Neural cell (in vitro differentiated cells): ENCODE data around the gene CRAMP1. TPM values are rescaled to one million over a fixed set of nuclear protein-coding genes. Genes with fewer than 3 reads are reported as not detected.

Experiments
- H2AFZ ChIP-seq: fragments of 200-600, 300-800 bp; sonication (generic), shearing (Covaris generic); 2 replicates; pipeline ENCODE4 v1.6.0; 2014; ENCODE audit warnings: low read depth, mild to moderate bottlenecking, antibody characterized with exemption, low read length, moderate library complexity
- H3F3A ChIP-seq: fragments of 200-600 bp; shearing (Covaris generic); 2 replicates; pipeline ENCODE4 v1.6.1; 2016; ENCODE audit warnings: mild to moderate bottlenecking, moderate library complexity, mixed read lengths, antibody characterized with exemption, low read length; ENCODE audit not compliant: insufficient read depth, poor library complexity, severe bottlenecking
- H3K27ac ChIP-seq: fragments of 200-600, 300-800 bp; sonication (generic), shearing (Covaris generic); 2 replicates; pipeline ENCODE4 v1.5.1; 2014; ENCODE audit warnings: mild to moderate bottlenecking, low read length, moderate library complexity
- H3K27me3 ChIP-seq: fragments of 300-800, 200-600 bp; sonication (generic), shearing (Covaris generic); 2 replicates; pipeline ENCODE4 v1.6.0; 2014; ENCODE audit warnings: mild to moderate bottlenecking, low read depth, low read length, moderate library complexity; ENCODE audit not compliant: insufficient read depth
- H3K36me3 ChIP-seq: fragments of 300-800, 200-600 bp; sonication (generic), shearing (Covaris generic); 2 replicates; pipeline ENCODE4 v1.5.1; 2014; ENCODE audit warnings: mild to moderate bottlenecking, antibody characterized with exemption, low read length, moderate library complexity; ENCODE audit not compliant: insufficient read depth
- H3K4me2 ChIP-seq: fragments of 300-800, 200-600 bp; sonication (generic), shearing (Covaris generic); 2 replicates; pipeline ENCODE4 v1.6.0; 2014; ENCODE audit warnings: mild to moderate bottlenecking, low read length
- H3K4me3 ChIP-seq: fragments of 300-800, 200-600 bp; sonication (generic), shearing (Covaris generic); 2 replicates; pipeline ENCODE4 v1.5.1; 2014; ENCODE audit warnings: mild to moderate bottlenecking, low read length, moderate library complexity
- H3K79me2 ChIP-seq: fragments of 200-600 bp; shearing (Covaris generic); replicated peaks from 2 replicates; pipeline ENCODE4 v1.6.0; 2014; ENCODE audit warnings: mild to moderate bottlenecking, low read length, moderate library complexity; ENCODE audit not compliant: insufficient read depth
- H3K9ac ChIP-seq: fragments of 300-800, 200-600 bp; sonication (generic), shearing (Covaris generic); 2 replicates; pipeline ENCODE4 v1.6.1; 2016; ENCODE audit warnings: mild to moderate bottlenecking, low read length, mixed read lengths
- H3K9me2 ChIP-seq: fragments of 200-600 bp; shearing (Covaris generic); 2 replicates; pipeline ENCODE4 v1.6.1; 2016; ENCODE audit warnings: mild to moderate bottlenecking, low read length, mixed read lengths; ENCODE audit not compliant: insufficient read depth
- H3K9me3 ChIP-seq: fragments of 200-600, 300-800 bp; sonication (generic), shearing (Covaris generic); 2 replicates; pipeline ENCODE4 v1.6.1; 2016; ENCODE audit warnings: mild to moderate bottlenecking, mixed run types, low read length, moderate library complexity, mixed read lengths
- H4K20me1 ChIP-seq: fragments of 200-600 bp; shearing (Covaris generic); 2 replicates; pipeline ENCODE4 v1.6.1; 2016; ENCODE audit warnings: mild to moderate bottlenecking, mixed run types; ENCODE audit not compliant: insufficient read depth
- CTCF ChIP-seq: fragments of 450-650 bp; IDR thresholded peaks from 2 replicates; pipeline ENCODE4 v1.5.1; 2014; ENCODE audit warnings: antibody characterized with exemption, mild to moderate bottlenecking, moderate library complexity; ENCODE audit not compliant: poor library complexity, severe bottlenecking
- EP300 ChIP-seq: fragments of 450-650 bp; conservative IDR thresholded peaks from 2 replicates; pipeline ENCODE4 v1.6.1; 2014; ENCODE audit warnings: antibody characterized with exemption, mild to moderate bottlenecking, moderate library complexity; ENCODE audit not compliant: poor library complexity, severe bottlenecking
- EZH2 ChIP-seq: fragments of 200-600, 300-800 bp; shearing (Covaris generic), sonication (generic); IDR thresholded peaks from 2 replicates; pipeline ENCODE4 v1.6.1; 2014; ENCODE audit warnings: antibody characterized with exemption, low read length, borderline replicate concordance, mild to moderate bottlenecking; ENCODE audit not compliant: insufficient read depth, poor library complexity, severe bottlenecking
- MXI1 ChIP-seq: fragments of 450-650 bp; conservative IDR thresholded peaks from 2 replicates; pipeline ENCODE4 v1.6.1; 2014; ENCODE audit warnings: antibody characterized with exemption, mild to moderate bottlenecking; ENCODE audit not compliant: poor library complexity, severe bottlenecking
- POLR2AphosphoS5 ChIP-seq: IDR thresholded peaks from 2 replicates; pipeline ENCODE4 v1.6.1; 2012
- RAD21 ChIP-seq: fragments of 450-650 bp; conservative IDR thresholded peaks from 2 replicates; pipeline ENCODE4 v1.6.1; 2014; ENCODE audit warnings: antibody characterized with exemption, mild to moderate bottlenecking, moderate library complexity
- REST ChIP-seq: IDR thresholded peaks from 2 replicates; pipeline ENCODE4 v1.6.1; 2012; ENCODE audit warnings: borderline replicate concordance
- SMC3 ChIP-seq: fragments of 450-650 bp; conservative IDR thresholded peaks from 2 replicates; pipeline ENCODE4 v1.6.1; 2014; ENCODE audit warnings: antibody characterized with exemption, mild to moderate bottlenecking, moderate library complexity; ENCODE audit not compliant: poor library complexity
- TAF1 ChIP-seq: IDR thresholded peaks from 2 replicates; pipeline ENCODE4 v1.6.1; 2012; ENCODE audit warnings: low read depth
- polyA plus RNA-seq: library from polyadenylated mRNA; depleted of rRNA; stranded (reverse); fragments of >200 nt; gene quantifications from 2 replicates; pipeline ENCODE4 v1.2.3, GENCODE V29; 2014

CRAMP1 gene
- polyA plus RNA-seq, 1 donor from 2014 or later = 11.1 TPM

- Histone ChIP-seq H3K4me2 (no peak overlapping the region), H3K27ac (no peak overlapping the region), H3K9me2 (no peaks in the 10 kb centered on the region), H3F3A (no peaks in the 10 kb centered on the region), H2AFZ (no peak overlapping the region), H3K79me2 (peaks cover 4% of the 10 kb centered on the region), H3K27me3 (no peaks in the 10 kb centered on the region), H4K20me1 (no peaks in the 10 kb centered on the region), H3K36me3 (peaks cover 4% of the 10 kb centered on the region), H3K9me3 (no peaks in the 10 kb centered on the region), H3K9ac (no peak overlapping the region), H3K4me3 (no peak overlapping the region)
- no peak for TF ChIP-seq MXI1
- no peak for TF ChIP-seq EZH2
- TF ChIP-seq POLR2AphosphoS5 = no peak
- TF ChIP-seq RAD21 = no peak
- no peak for TF ChIP-seq SMC3
- TF ChIP-seq TAF1 = no peak
- no peak for TF ChIP-seq CTCF
- no peak for TF ChIP-seq REST
- TF ChIP-seq EP300 = no peak
Observed at GRCh38 chr16:1637526-1637925, 25.4 kb downstream of the CRAMP1 start.

- no peak overlapping the region for H3K27ac ChIP-seq
- no peak overlapping the region for H3K4me2 ChIP-seq
- no peaks in the 10 kb centered on the region for H3K9me2 ChIP-seq
- H3K4me3 ChIP-seq = no peak overlapping the region
- no peak for TF ChIP-seq REST
- no peak for TF ChIP-seq EP300
- no peak for TF ChIP-seq POLR2AphosphoS5
- TF ChIP-seq RAD21 = no peak
- TF ChIP-seq TAF1 = no peak
- TF ChIP-seq CTCF = no peak
- TF ChIP-seq MXI1 = no peak
- no peak for TF ChIP-seq EZH2
- no peak for TF ChIP-seq SMC3
- no peaks in the 10 kb centered on the region for H3K36me3 ChIP-seq
- no peak overlapping the region for H3K9ac ChIP-seq
- H3K27me3 ChIP-seq = no peaks in the 10 kb centered on the region
- no peaks in the 10 kb centered on the region for H3K9me3 ChIP-seq
- H3K79me2 ChIP-seq = peaks cover 4% of the 10 kb centered on the region
- H2AFZ ChIP-seq = no peak overlapping the region
- no peaks in the 10 kb centered on the region for H3F3A ChIP-seq
- no peaks in the 10 kb centered on the region for H4K20me1 ChIP-seq
Observed at GRCh38 chr16:1638757-1639156, 26.6 kb downstream of the CRAMP1 start.
